B cell (primary cell): Measurements from ENCODE around the gene MAML2. TPM values are rescaled to one million over a fixed set of nuclear protein-coding genes. Genes with fewer than 3 reads are reported as not detected.

ENCODE experiments used
- ATAC-seq: fragments of 200-7000 bp; cut with Tn5 transposase; one replicate; pipeline ENCODE4 v1.10.0; 2021; ENCODE audit warnings: low read depth, mild to moderate bottlenecking, moderate number of reproducible peaks, moderate library complexity
- CTCF ChIA-PET: fragments of 350-600 bp; sonication (Branson Sonifier 250); formaldehyde crosslinking; loops from one replicate; lab custom pipeline; 2021; ENCODE audit warnings: antibody characterized with exemption, inconsistent platforms; lab: Charles Lee
- POLR2A ChIA-PET: fragments of 350-600 bp; sonication (Branson Sonifier 250); formaldehyde crosslinking; loops from one replicate; lab custom pipeline; 2021; ENCODE audit warnings: antibody characterized with exemption; lab: Charles Lee
- DNase-seq: peaks from one replicate; pipeline ENCODE4 v3.0.0; 2013
- H2AFZ ChIP-seq: 2 replicates; pipeline ENCODE4 v1.6.1; 2012; ENCODE audit warnings: mild to moderate bottlenecking, low read depth, low read length; ENCODE audit not compliant: insufficient read depth, poor library complexity, severe bottlenecking
- H3K27ac ChIP-seq, 2 donors: 1 replicate in 1 of 2; 2 replicates in 1 of 2; pipeline ENCODE4 v1.5.1; 2012 to 2013; ENCODE audit warnings: low read length in 2 of 2, mild to moderate bottlenecking in 2 of 2, moderate library complexity in 1 of 2
- H3K27me3 ChIP-seq, 4 experiments: fragments of 200-600 bp in 1 of 4; sonication (generic) in 1 of 4; replicated peaks in 1 of 4; 1 replicate in 2 of 4; 2 replicates in 2 of 4; pipeline versions ENCODE4 v1.6.1 to v1.7.0; 2013 to 2016; ENCODE audit warnings: low read length in 3 of 4, mild to moderate bottlenecking in 2 of 4, mixed read lengths in 1 of 4, moderate library complexity in 1 of 4; ENCODE audit not compliant: insufficient read depth in 4 of 4, control insufficient read depth in 3 of 4; ENCODE audit errors: control extremely low read depth in 1 of 4
- H3K36me3 ChIP-seq, 2 experiments: replicated peaks in 1 of 2; 1 replicate in 1 of 2; 2 replicates in 1 of 2; pipeline versions ENCODE4 v1.6.1 to v1.7.1; 2013; ENCODE audit warnings: low read length in 1 of 2; ENCODE audit not compliant: insufficient read depth in 2 of 2, control insufficient read depth in 1 of 2; ENCODE audit errors: control extremely low read depth in 1 of 2, extremely low read depth in 1 of 2
- H3K4me1 ChIP-seq, 2 donors: fragments of 200-600 bp in 1 of 2; sonication (generic) in 1 of 2; 1 replicate in 1 of 2; 2 replicates in 1 of 2; pipeline versions ENCODE4 v1.5.1 to v1.6.1; 2013 to 2017; ENCODE audit warnings: low read length in 2 of 2; ENCODE audit not compliant: control insufficient read depth in 2 of 2, insufficient read depth in 2 of 2
- H3K4me2 ChIP-seq: replicated peaks from 2 replicates; pipeline ENCODE3; 2012; ENCODE audit warnings: mild to moderate bottlenecking, low read depth, low read length; ENCODE audit not compliant: poor library complexity, severe bottlenecking
- H3K4me3 ChIP-seq, 5 experiments: fragments of 200-600 bp in 1 of 5; sonication (generic) in 1 of 5; 1 replicate in 3 of 5; 2 replicates in 2 of 5; pipeline versions ENCODE4 v1.5.1 to v1.7.0; 2011 to 2016; ENCODE audit warnings: low read length in 4 of 5, mild to moderate bottlenecking in 4 of 5, low read depth in 2 of 5, control low read depth in 1 of 5, moderate library complexity in 1 of 5; ENCODE audit not compliant: insufficient read depth in 1 of 5; ENCODE audit errors: control extremely low read depth in 1 of 5, extremely low read depth in 1 of 5
- H3K79me2 ChIP-seq: fragments of 200-600 bp; sonication (generic); one replicate; pipeline ENCODE4 v1.6.0; 2016; ENCODE audit warnings: low read length; ENCODE audit not compliant: control insufficient read depth, insufficient read depth
- H3K9ac ChIP-seq: fragments of 200-600 bp; sonication (generic); 2 replicates; pipeline ENCODE4 v1.6.1; 2017; ENCODE audit warnings: mild to moderate bottlenecking, low read length, moderate library complexity
- H3K9me3 ChIP-seq, 3 donors: one replicate each; pipeline versions ENCODE4 v1.6.1 to v1.7.1; 2013; ENCODE audit warnings: low read length in 2 of 3; ENCODE audit not compliant: control insufficient read depth in 2 of 3, insufficient read depth in 1 of 3; ENCODE audit errors: control extremely low read depth in 1 of 3
- H4K20me1 ChIP-seq: 2 replicates; pipeline ENCODE4 v1.6.0; 2012; ENCODE audit warnings: mild to moderate bottlenecking, low read length; ENCODE audit not compliant: insufficient read depth, control insufficient read depth, poor library complexity, severe bottlenecking
- H3K27ac Mint-ChIP-seq: one replicate; pipeline ENCODE4 v1.8.0; 2021; ENCODE audit warnings: mixed read lengths
- H3K27me3 Mint-ChIP-seq: one replicate; pipeline ENCODE4 v1.8.0; 2021; ENCODE audit warnings: mixed read lengths
- H3K4me1 Mint-ChIP-seq: one replicate; pipeline ENCODE4 v1.8.0; 2021; ENCODE audit warnings: mixed read lengths
- H3K4me3 Mint-ChIP-seq: one replicate; pipeline ENCODE4 v1.8.0; 2021; ENCODE audit warnings: mixed read lengths
- H3K9me3 Mint-ChIP-seq: one replicate; pipeline ENCODE4 v1.8.0; 2022; ENCODE audit warnings: mixed read lengths; ENCODE audit not compliant: insufficient read depth
- CTCF ChIP-seq: fragments of 200-600 bp; IDR thresholded peaks from one replicate; pipeline ENCODE4 v1.8.0; 2022; ENCODE audit warnings: antibody characterized with exemption, mild to moderate bottlenecking
- EZH2 ChIP-seq: IDR thresholded peaks from 2 replicates; pipeline ENCODE4 v1.6.1; 2012; ENCODE audit warnings: borderline replicate concordance, low read depth, mild to moderate bottlenecking, moderate library complexity, low read length; ENCODE audit not compliant: insufficient read depth, poor library complexity, severe bottlenecking
- WGBS: methylation state at CpG from one replicate; pipeline ENCODE4 v1.1.5; 2013; ENCODE audit warnings: missing lambda C conversion rate; ENCODE audit not compliant: insufficient coverage; 5-methylcytosine and 5-hydroxymethylcytosine counted together
- intact Hi-C: fragments of 100-400 bp; cut with micrococcal nuclease; formaldehyde crosslinking; loops from one replicate; pipeline ENCODE4 v1.10.0; 2022
- polyA plus RNA-seq: library from polyadenylated mRNA; depleted of rRNA; stranded (reverse); fragments of >200 nt; gene quantifications from 2 replicates; pipeline ENCODE4 v1.2.3, GENCODE V29; 2012
- total RNA-seq, 2 donors: library from RNA; stranded (reverse); fragments of 120-200 nt in 1 of 2; gene quantifications; 1 replicate in 1 of 2; 2 replicates in 1 of 2; pipeline versions ENCODE4 v1.2.3 to v1.2.4, GENCODE V29; 2013 to 2022

The MAML2 gene
- total and polyA plus RNA-seq, 2 donors (not counting 1 experiment from before 2014, with no cell fraction given): 10.7 to 26.4 TPM

- no peak overlapping the region for H3K9ac ChIP-seq
- no peak for DNase-seq
These were observed 365.3 kb downstream of the MAML2 start for GRCh38 chr11:95977534-95978174.

GRCh38 chr11:95976550-95976949, 366.4 kb downstream of the MAML2 start:
- Histone ChIP-seq H3K4me1 (no peaks in the 10 kb centered on the region), H3K27me3 (no peaks in the 10 kb centered on the region), H4K20me1 (no peaks in the 10 kb centered on the region), H3K27ac (no peak overlapping the region), H3K9me3 (no peaks in the 10 kb centered on the region), H2AFZ (no peak overlapping the region), H3K4me3 (no peak overlapping the region), H3K79me2 (no peaks in the 10 kb centered on the region), H3K4me2 (no peak overlapping the region), H3K9ac (no peak overlapping the region), H3K36me3 (peaks cover 5 to 21% of the 10 kb centered on the region in 2 experiments)
- ATAC-seq (no peak), DNase-seq (no peak)
- ChIA-PET POLR2A (no interaction called here), CTCF (no interaction called here)
- intact Hi-C loops: no loop called here
- no peak overlapping the region for H3K27ac Mint-ChIP-seq
- H3K27me3 Mint-ChIP-seq: no peaks in the 10 kb centered on the region
- no CpG with 5 or more reads among the region's 2 CpGs for WGBS
- TF ChIP-seq EZH2 (no peak), CTCF (no peak)
- H3K4me3 Mint-ChIP-seq: no peak overlapping the region
- H3K9me3 Mint-ChIP-seq: no peaks in the 10 kb centered on the region
- no peaks in the 10 kb centered on the region for H3K4me1 Mint-ChIP-seq

More at GRCh38 chr11:95977534-95978174, 365.3 kb downstream of the MAML2 start:
- peaks cover 5 to 29% of the 10 kb centered on the region in 2 experiments for H3K36me3 ChIP-seq
- no peaks in the 10 kb centered on the region for H3K27me3 ChIP-seq
- Mint-ChIP-seq H3K27ac (no peak overlapping the region), H3K27me3 (no peaks in the 10 kb centered on the region), H3K4me1 (no peaks in the 10 kb centered on the region), H3K9me3 (no peaks in the 10 kb centered on the region), H3K4me3 (no peak overlapping the region)
- TF ChIP-seq EZH2: no peak
- no peak for TF ChIP-seq CTCF
- no peaks in the 10 kb centered on the region for H3K9me3 ChIP-seq
- H2AFZ ChIP-seq: no peak overlapping the region
- H3K79me2 ChIP-seq: no peaks in the 10 kb centered on the region
- intact Hi-C loops: no loop called here
- CTCF ChIA-PET: no interaction called here
- no peak overlapping the region for H3K4me3 ChIP-seq
- no peaks in the 10 kb centered on the region for H4K20me1 ChIP-seq
- WGBS: 100% methylated on average over 3 of the region's 6 CpGs
- ATAC-seq: no peak
- POLR2A ChIA-PET: no interaction called here
- no peak overlapping the region for H3K27ac ChIP-seq
- H3K4me1 ChIP-seq: no peaks in the 10 kb centered on the region
- H3K4me2 ChIP-seq: no peak overlapping the region
